CD8-positive, alpha-beta memory T cell (primary cell): ENCODE results near the gene DGKD. TPM values are rescaled to one million over a fixed set of nuclear protein-coding genes. Genes with fewer than 3 reads are reported as not detected.

Experiments
- CTCF ChIA-PET: fragments of 350-600 bp; sonication (Branson Sonifier 250); formaldehyde crosslinking; loops from one replicate; lab custom pipeline; 2021; ENCODE audit warnings: antibody characterized with exemption; lab: Charles Lee
- POLR2A ChIA-PET: fragments of 350-600 bp; sonication (Branson Sonifier 250); formaldehyde crosslinking; loops from one replicate; lab custom pipeline; 2021; ENCODE audit warnings: antibody characterized with exemption; lab: Charles Lee
- DNase-seq, 5 donors: peaks; one replicate each; pipeline versions ENCODE4 v3.0.0 to v3.0.0-alpha.2; 2020 to 2022; ENCODE audit warnings: mixed read lengths in 1 of 5
- H3K27ac ChIP-seq: one replicate; pipeline ENCODE4 v1.7.0; 2013; ENCODE audit warnings: low read depth, mild to moderate bottlenecking, low read length, moderate library complexity
- H3K27me3 ChIP-seq: 2 replicates; pipeline ENCODE4 v1.7.0; 2013; ENCODE audit warnings: low read length, mild to moderate bottlenecking; ENCODE audit not compliant: insufficient read depth, poor library complexity, severe bottlenecking
- H3K36me3 ChIP-seq: 2 replicates; pipeline ENCODE4 v1.7.0; 2013; ENCODE audit warnings: mild to moderate bottlenecking, low read length, moderate library complexity; ENCODE audit not compliant: insufficient read depth
- H3K4me1 ChIP-seq: 2 replicates; pipeline ENCODE4 v1.7.0; 2013; ENCODE audit warnings: mild to moderate bottlenecking, low read length, moderate library complexity; ENCODE audit not compliant: insufficient read depth
- H3K4me3 ChIP-seq: 2 replicates; pipeline ENCODE4 v1.7.0; 2013; ENCODE audit warnings: mild to moderate bottlenecking, low read length
- H3K9me3 ChIP-seq: 2 replicates; pipeline ENCODE4 v1.7.0; 2013; ENCODE audit warnings: mild to moderate bottlenecking, low read length
- H3K27ac Mint-ChIP-seq, 8 donors: one replicate each; pipeline ENCODE4 v1.8.0; 2020 to 2021; ENCODE audit warnings: mixed read lengths in 8 of 8, mild to moderate bottlenecking in 6 of 8, inconsistent platforms in 3 of 8, moderate library complexity in 3 of 8
- H3K27me3 Mint-ChIP-seq, 2 donors: one replicate each; pipeline ENCODE4 v1.8.0; 2020 to 2021; ENCODE audit warnings: mixed read lengths in 2 of 2, mild to moderate bottlenecking in 1 of 2, moderate library complexity in 1 of 2
- H3K36me3 Mint-ChIP-seq, 3 donors: one replicate each; pipeline ENCODE4 v1.8.0; 2020 to 2021; ENCODE audit warnings: mixed read lengths in 3 of 3, inconsistent platforms in 1 of 3, mild to moderate bottlenecking in 1 of 3
- H3K4me1 Mint-ChIP-seq, 3 donors: one replicate each; pipeline ENCODE4 v1.8.0; 2020 to 2021; ENCODE audit warnings: mixed read lengths in 3 of 3, inconsistent platforms in 1 of 3, mild to moderate bottlenecking in 1 of 3
- H3K4me3 Mint-ChIP-seq, 7 donors: one replicate each; pipeline ENCODE4 v1.8.0; 2020 to 2021; ENCODE audit warnings: mixed read lengths in 7 of 7, mild to moderate bottlenecking in 6 of 7, moderate library complexity in 4 of 7, inconsistent platforms in 2 of 7
- H3K9me3 Mint-ChIP-seq, 5 donors: one replicate each; pipeline ENCODE4 v1.8.0; 2020 to 2022; ENCODE audit warnings: mixed read lengths in 5 of 5, mild to moderate bottlenecking in 3 of 5, moderate library complexity in 2 of 5, inconsistent platforms in 1 of 5
- polyA plus RNA-seq: library from polyadenylated mRNA; unstranded; fragments of 300-500 nt; fragmentation: Illumina TruSeq; gene quantifications from one replicate; pipeline ENCODE4 v1.2.3, GENCODE V29; 2021
- total RNA-seq, 2 experiments: library from RNA; stranded (reverse); gene quantifications; one replicate each; pipeline ENCODE4 v1.2.3, GENCODE V29; 2021

DGKD gene
- total and polyA plus RNA-seq, 3 experiments from 2014 or later = 32.6 to 61.9 (median 54.2) TPM

GRCh38 chr2:233458031-233458610 lies 103.8 kb downstream of the DGKD start:
- no peaks in the 10 kb centered on the region for H3K27me3 ChIP-seq
- Mint-ChIP-seq H3K9me3 (no peaks in the 10 kb centered on the region), H3K27ac (no peak overlapping the region), H3K27me3 (peaks cover 0 to 4% of the 10 kb centered on the region in 2 donors), H3K4me1 (no peaks in the 10 kb centered on the region), H3K36me3 (peaks cover 9 to 96% (median 26%) of the 10 kb centered on the region in 3 donors), H3K4me3 (no peak overlapping the region)
- no peaks in the 10 kb centered on the region for H3K9me3 ChIP-seq
- peaks cover 80% of the 10 kb centered on the region for H3K36me3 ChIP-seq
- H3K4me1 ChIP-seq = no peaks in the 10 kb centered on the region
- ChIA-PET POLR2A (no interaction called here), CTCF (interaction anchor here (1.0 to 2.1 kb wide), 2 partner anchors 15 to 53 kb away, joined by 4 to 5 read pairs; no protein-coding TSS in a partner anchor)
- DNase-seq = no peak
- no peak overlapping the region for H3K27ac ChIP-seq
- H3K4me3 ChIP-seq = no peak overlapping the region

- Mint-ChIP-seq H3K9me3 (no peaks in the 10 kb centered on the region), H3K36me3 (peaks cover 9 to 95% (median 32%) of the 10 kb centered on the region in 3 donors), H3K27me3 (peaks cover 0 to 4% of the 10 kb centered on the region in 2 donors), H3K4me1 (no peaks in the 10 kb centered on the region), H3K27ac (no peak overlapping the region), H3K4me3 (no peak overlapping the region)
- H3K27me3 ChIP-seq = no peaks in the 10 kb centered on the region
- ChIA-PET POLR2A (no interaction called here), CTCF (interaction anchor here (1.0 kb wide), 1 partner anchor 16 kb away, joined by 4 read pairs; no protein-coding TSS in a partner anchor)
- no peak for DNase-seq
- H3K36me3 ChIP-seq = peaks cover 77% of the 10 kb centered on the region
- H3K9me3 ChIP-seq = no peaks in the 10 kb centered on the region
- H3K27ac ChIP-seq = no peak overlapping the region
- H3K4me3 ChIP-seq = no peak overlapping the region
- H3K4me1 ChIP-seq = no peaks in the 10 kb centered on the region
Measured at GRCh38 chr2:233458826-233459225, 104.5 kb downstream of the DGKD start.

GRCh38 chr2:233459426-233459825 lies 105.1 kb downstream of the DGKD start:
- POLR2A ChIA-PET = no interaction called here
- Histone ChIP-seq H3K27me3 (no peaks in the 10 kb centered on the region), H3K9me3 (no peaks in the 10 kb centered on the region), H3K4me1 (no peaks in the 10 kb centered on the region), H3K4me3 (no peak overlapping the region), H3K36me3 (peaks cover 77% of the 10 kb centered on the region), H3K27ac (no peak overlapping the region)
- Mint-ChIP-seq H3K9me3 (no peaks in the 10 kb centered on the region), H3K4me3 (no peak overlapping the region), H3K36me3 (peaks cover 9 to 95% (median 32%) of the 10 kb centered on the region in 3 donors), H3K4me1 (no peaks in the 10 kb centered on the region), H3K27ac (no peak overlapping the region), H3K27me3 (peaks cover 0 to 3% of the 10 kb centered on the region in 2 donors)
- CTCF ChIA-PET = interaction anchor here (1.2 kb wide), 1 partner anchor 16 kb away, joined by 3 read pairs; no protein-coding TSS in a partner anchor
- DNase-seq = no peak

- Mint-ChIP-seq H3K4me1 (no peaks in the 10 kb centered on the region), H3K4me3 (no peak overlapping the region), H3K27ac (no peak overlapping the region), H3K36me3 (peaks cover 9 to 92% (median 26%) of the 10 kb centered on the region in 3 donors), H3K9me3 (no peaks in the 10 kb centered on the region), H3K27me3 (peaks cover 0 to 3% of the 10 kb centered on the region in 2 donors)
- no peaks in the 10 kb centered on the region for H3K27me3 ChIP-seq
- H3K4me3 ChIP-seq = no peak overlapping the region
- POLR2A ChIA-PET = no interaction called here
- H3K9me3 ChIP-seq = no peaks in the 10 kb centered on the region
- no peak overlapping the region for H3K27ac ChIP-seq
- peaks cover 70% of the 10 kb centered on the region for H3K36me3 ChIP-seq
- DNase-seq = no peak
- H3K4me1 ChIP-seq = no peaks in the 10 kb centered on the region
- CTCF ChIA-PET = no interaction called here
Measured at GRCh38 chr2:233460726-233461441, 106.6 kb downstream of the DGKD start.

- no peak overlapping the region for H3K4me3 ChIP-seq
- CTCF ChIA-PET = no interaction called here
- Mint-ChIP-seq H3K4me1 (no peaks in the 10 kb centered on the region), H3K36me3 (peaks cover 9 to 92% (median 28%) of the 10 kb centered on the region in 3 donors), H3K9me3 (no peaks in the 10 kb centered on the region), H3K27ac (no peak overlapping the region), H3K27me3 (peaks cover 0 to 3% of the 10 kb centered on the region in 2 donors), H3K4me3 (no peak overlapping the region)
- H3K4me1 ChIP-seq = no peaks in the 10 kb centered on the region
- H3K9me3 ChIP-seq = no peaks in the 10 kb centered on the region
- no peak for DNase-seq
- H3K36me3 ChIP-seq = peaks cover 64% of the 10 kb centered on the region
- no peak overlapping the region for H3K27ac ChIP-seq
- POLR2A ChIA-PET = no interaction called here
- no peaks in the 10 kb centered on the region for H3K27me3 ChIP-seq
Measured at GRCh38 chr2:233461481-233461891, 107.2 kb downstream of the DGKD start.

- Mint-ChIP-seq H3K27me3 (peaks cover 0 to 3% of the 10 kb centered on the region in 2 donors), H3K36me3 (peaks cover 6 to 92% (median 25%) of the 10 kb centered on the region in 3 donors), H3K9me3 (no peaks in the 10 kb centered on the region), H3K4me3 (no peak overlapping the region), H3K4me1 (no peaks in the 10 kb centered on the region), H3K27ac (peak overlapping the region in 2 of 8 donors; percentile 15 to 60)
- H3K9me3 ChIP-seq = no peaks in the 10 kb centered on the region
- no peak overlapping the region for H3K27ac ChIP-seq
- ChIA-PET POLR2A (no interaction called here), CTCF (no interaction called here)
- H3K4me1 ChIP-seq = no peaks in the 10 kb centered on the region
- H3K36me3 ChIP-seq = peaks cover 62% of the 10 kb centered on the region
- H3K27me3 ChIP-seq = no peaks in the 10 kb centered on the region
- DNase-seq = no peak
- H3K4me3 ChIP-seq = no peak overlapping the region
Measured at GRCh38 chr2:233462202-233462785, 108.0 kb downstream of the DGKD start.

GRCh38 chr2:233462826-233463470 lies 108.7 kb downstream of the DGKD start:
- POLR2A ChIA-PET = no interaction called here
- H3K36me3 Mint-ChIP-seq = peaks cover 0 to 91% (median 21%) of the 10 kb centered on the region in 3 donors
- no peaks in the 10 kb centered on the region for H3K9me3 Mint-ChIP-seq
- no peak overlapping the region for H3K4me3 ChIP-seq
- no peaks in the 10 kb centered on the region for H3K4me1 ChIP-seq
- H3K27me3 ChIP-seq = no peaks in the 10 kb centered on the region
- peaks cover 64% of the 10 kb centered on the region for H3K36me3 ChIP-seq
- peak overlapping the region in 2 of 8 donors; percentile 15 to 20 for H3K27ac Mint-ChIP-seq
- H3K27ac ChIP-seq = no peak overlapping the region
- no peaks in the 10 kb centered on the region for H3K4me1 Mint-ChIP-seq
- no peak overlapping the region for H3K4me3 Mint-ChIP-seq
- CTCF ChIA-PET = no interaction called here
- no peaks in the 10 kb centered on the region for H3K9me3 ChIP-seq
- peaks cover 0 to 3% of the 10 kb centered on the region in 2 donors for H3K27me3 Mint-ChIP-seq
- DNase-seq = no peak
